GM12891 (cell line): Measurements from ENCODE around the gene AKT1.

Experiments
- DNase-seq: peaks from one replicate; pipeline ENCODE4 v3.0.0; 2011; ENCODE audit warnings: low spot score; ENCODE audit not compliant: insufficient read length
- FAIRE-seq: peaks from 2 replicates; lab custom pipeline; 2011; peaks lifted over from hg19 to GRCh38; lab: Jason Lieb, UNC
- PAX5 ChIP-seq: IDR thresholded peaks from 2 replicates; pipeline ENCODE4 v1.6.1; 2011; ENCODE audit warnings: low read length, moderate library complexity, mild to moderate bottlenecking; ENCODE audit not compliant: insufficient read depth, severe bottlenecking
- POLR2A ChIP-seq: IDR thresholded peaks from 2 replicates; pipeline ENCODE4 v1.6.1; 2011; ENCODE audit warnings: low read depth, low read length, control low read depth
- POLR2AphosphoS5 ChIP-seq: IDR thresholded peaks from 2 replicates; pipeline ENCODE4 v1.6.1; 2011; ENCODE audit warnings: low read depth, low read length, control low read depth
- POU2F2 ChIP-seq: IDR thresholded peaks from 2 replicates; pipeline ENCODE4 v1.6.1; 2011; ENCODE audit warnings: low read depth, mild to moderate bottlenecking, control low read depth, low read length, moderate library complexity
- SPI1 ChIP-seq: IDR thresholded peaks from 2 replicates; pipeline ENCODE4 v1.6.1; 2011; ENCODE audit warnings: low read depth, low read length, control low read depth
- TAF1 ChIP-seq: IDR thresholded peaks from 2 replicates; pipeline ENCODE4 v1.6.1; 2011; ENCODE audit warnings: low read depth, low read length, control low read depth

AKT1 gene

DNA sequence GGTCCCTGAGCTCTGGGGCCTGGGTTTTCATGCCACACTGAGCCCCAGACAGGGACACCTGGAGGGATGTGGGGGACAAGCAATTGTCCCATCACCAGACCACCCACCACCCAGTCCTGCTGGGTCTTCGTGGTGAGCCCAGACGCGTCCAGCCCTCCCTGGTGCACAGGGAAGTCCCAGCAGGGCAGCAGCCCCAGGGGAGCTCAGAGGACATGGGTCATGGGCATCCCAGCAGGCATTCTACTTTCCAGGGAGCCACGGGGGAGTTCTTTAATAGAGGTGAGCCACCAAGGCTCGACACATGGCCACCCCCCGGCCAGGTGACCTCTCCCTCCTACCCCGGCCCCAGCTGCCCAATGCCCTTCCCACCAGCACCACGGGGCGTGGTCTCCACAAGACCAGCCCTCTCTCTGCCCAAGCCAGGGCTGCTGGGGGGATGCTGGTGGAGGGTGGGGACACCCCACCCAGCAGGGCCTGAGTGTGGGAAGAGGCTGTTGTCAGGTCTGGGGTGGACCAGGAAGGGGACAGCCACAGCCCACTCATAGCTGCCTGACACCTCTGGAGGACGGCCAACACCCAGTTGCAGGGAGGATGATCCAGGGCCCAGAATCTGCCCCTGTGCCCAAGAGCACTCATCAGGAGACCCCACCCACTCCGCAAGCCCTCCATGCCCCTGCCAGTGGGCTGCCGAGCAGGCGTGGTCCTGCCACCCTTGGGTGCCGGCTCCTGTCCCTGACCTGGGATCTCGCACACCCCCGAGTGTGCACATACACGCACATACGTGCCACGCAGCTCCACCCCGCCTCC, 14.1 kb downstream of the AKT1 start:
- no peak for FAIRE-seq
- no peak for TF ChIP-seq TAF1
- TF ChIP-seq POLR2A, result no peak
- TF ChIP-seq PAX5, result no peak
- TF ChIP-seq SPI1, result no peak
- no peak for TF ChIP-seq POLR2AphosphoS5
- TF ChIP-seq POU2F2, result no peak
- DNase-seq, result no peak

DNA sequence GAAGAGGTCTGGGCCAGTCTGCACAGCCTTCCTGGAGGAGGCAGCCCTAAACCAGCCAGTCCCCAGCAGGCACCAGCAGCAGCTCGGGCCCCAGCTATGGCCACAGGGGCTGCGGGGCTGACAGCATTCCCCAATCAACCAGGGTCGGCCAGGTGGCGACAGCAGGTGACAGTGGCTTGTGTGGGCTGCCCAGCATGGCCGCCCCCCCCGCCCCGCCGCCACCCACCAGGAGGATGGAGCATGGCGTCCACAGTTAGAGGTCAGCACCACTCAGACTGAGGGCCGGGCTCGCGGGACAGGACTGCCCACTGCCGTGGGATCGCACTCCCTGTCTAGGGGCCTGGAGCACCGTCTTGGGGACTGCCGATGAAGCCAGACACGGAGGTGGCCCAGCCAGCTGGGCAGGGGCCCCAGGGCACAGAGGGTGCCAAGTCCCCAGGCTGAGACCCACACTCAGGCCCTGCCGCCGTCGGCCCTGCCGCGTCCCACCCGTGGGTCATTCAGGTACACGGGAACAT, 15.0 kb downstream of the AKT1 start:
- TF ChIP-seq POLR2A (no peak), POU2F2 (no peak), POLR2AphosphoS5 (no peak), SPI1 (no peak), TAF1 (no peak)
- DNase-seq (no peak), FAIRE-seq (no peak)

DNA sequence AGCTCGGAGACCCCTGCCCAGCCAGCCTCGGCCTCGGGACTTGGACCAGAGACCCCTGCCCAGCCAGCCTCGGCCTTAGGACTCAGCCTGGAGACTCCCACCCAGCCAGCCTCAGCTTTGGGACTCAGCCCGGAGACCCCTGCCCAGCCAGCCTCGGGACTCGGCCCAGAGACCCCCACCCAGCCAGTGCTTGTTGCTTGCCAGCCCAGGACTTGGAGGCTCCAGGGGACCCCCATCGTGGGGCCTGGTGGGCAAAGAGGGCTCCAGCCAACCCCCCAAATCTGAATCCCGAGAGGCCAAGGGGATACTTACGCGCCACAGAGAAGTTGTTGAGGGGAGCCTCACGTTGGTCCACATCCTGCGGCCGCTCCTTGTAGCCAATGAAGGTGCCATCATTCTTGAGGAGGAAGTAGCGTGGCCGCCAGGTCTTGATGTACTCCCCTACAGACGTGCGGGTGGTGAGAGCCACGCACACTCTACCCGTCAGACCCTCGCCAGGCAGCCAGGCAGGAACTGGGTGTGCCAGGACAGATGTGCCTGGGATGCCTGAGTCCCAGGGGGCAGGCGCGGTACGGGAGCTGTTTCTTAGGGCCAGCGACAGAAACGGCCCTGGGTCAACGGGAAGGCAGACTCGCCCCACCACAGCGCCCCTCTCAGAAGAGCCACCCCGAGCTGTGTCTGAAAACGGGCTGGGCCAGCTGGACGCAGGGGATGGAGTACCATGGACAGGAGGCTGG, 15.6 kb downstream of the AKT1 start:
- no peak for TF ChIP-seq TAF1
- no peak for TF ChIP-seq POU2F2
- FAIRE-seq (no peak), DNase-seq (no peak)

DNA sequence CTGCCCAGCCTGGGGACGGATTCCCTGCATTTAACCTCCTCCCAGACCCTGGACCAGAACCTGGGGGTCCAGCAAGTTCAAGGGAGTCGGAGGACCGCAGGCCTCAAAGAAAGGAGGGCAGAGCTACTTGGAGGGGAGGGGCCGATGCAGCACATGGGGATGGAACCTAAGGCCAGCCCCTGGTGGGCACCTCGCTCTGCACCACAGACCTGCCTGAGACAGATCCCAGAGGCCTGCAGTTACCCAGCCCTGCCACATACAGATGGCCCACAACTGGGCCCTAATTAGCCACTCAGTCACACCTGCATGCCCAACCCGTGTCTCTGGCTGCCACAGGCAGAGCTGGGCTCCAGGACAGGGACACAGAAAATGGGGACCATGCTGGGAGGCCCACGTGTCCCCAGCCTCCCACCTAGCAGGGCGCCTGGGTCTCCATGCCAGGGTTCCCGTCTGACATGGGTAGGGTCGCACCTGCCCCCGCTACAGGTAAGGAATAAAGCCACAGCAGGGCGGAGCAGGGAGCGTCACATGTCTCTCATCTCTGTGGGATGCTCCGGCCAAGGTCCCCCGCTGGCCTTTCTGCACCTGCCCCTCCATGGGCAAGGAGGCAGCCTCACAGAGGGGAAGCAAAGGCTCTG, 16.7 kb downstream of the AKT1 start:
- FAIRE-seq, result no peak
- DNase-seq, result no peak
- TF ChIP-seq TAF1 (no peak), POU2F2 (no peak), POLR2AphosphoS5 (no peak), PAX5 (no peak), SPI1 (no peak), POLR2A (no peak)

DNA sequence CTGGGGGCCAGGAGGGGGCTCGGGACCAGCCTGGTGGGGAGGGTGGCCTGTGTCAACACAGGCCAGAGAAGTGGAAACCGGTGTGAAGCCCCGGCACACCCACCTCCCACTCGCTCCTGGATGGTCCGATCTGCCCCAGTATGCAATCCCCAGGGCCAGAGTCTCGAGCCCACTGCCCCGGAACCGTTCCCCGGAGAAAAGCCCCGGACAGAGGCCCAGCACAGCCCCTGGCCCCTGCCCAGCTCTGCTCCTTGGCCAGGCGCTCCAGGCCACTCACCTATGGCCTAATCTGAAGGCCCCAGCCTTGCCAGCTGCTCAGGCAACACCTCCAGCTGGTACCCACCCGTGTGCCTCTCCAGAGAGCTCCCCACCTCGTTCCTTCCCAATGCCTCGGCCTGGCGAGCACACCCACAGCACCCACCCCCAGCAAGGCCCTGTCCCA, 17.7 kb downstream of the AKT1 start:
- DNase-seq (no peak), FAIRE-seq (no peak)
- TF ChIP-seq POLR2A (no peak), POLR2AphosphoS5 (no peak), SPI1 (no peak), PAX5 (no peak), POU2F2 (no peak), TAF1 (no peak)

DNA sequence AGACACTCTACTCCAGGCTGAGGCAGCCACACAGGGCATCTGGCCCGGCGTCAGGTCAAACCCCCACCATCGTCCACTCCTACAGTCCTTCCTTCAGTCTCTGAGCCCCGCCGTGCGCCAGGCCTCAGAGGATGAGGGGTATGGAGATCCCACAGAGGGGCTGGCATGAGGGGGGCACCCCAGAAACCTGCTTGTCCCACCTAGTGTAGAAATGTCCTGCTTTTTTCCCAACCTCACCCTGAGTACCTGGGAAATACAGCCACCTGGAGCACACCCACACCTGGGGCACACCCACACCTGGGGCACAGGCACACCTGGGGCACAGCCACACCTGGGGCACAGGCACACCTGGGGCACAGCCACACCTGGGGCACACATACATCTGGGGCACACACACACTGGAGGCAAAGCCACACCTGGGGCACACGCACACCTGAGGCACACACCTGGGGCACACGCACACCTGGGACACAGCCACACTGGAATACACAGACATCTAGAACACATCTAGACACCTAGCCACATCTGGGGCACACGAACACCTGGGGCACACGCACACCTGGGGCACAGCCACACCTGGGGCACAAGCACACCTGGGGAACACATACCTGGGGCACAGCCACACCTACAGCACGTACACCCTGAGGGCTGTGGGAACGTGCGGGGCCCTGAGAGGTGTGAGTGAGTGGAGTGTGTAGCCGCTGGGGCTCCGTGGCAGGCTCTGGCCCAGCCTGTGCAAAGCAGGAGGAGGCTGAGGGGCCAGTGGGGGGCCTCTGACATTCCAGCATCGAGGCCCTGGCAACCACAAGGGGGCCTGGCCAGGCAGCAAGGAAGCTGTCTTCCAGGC, 18.4 kb downstream of the AKT1 start:
- TF ChIP-seq POLR2AphosphoS5, result no peak
- TF ChIP-seq POU2F2, result no peak
- no peak for TF ChIP-seq TAF1
- no peak for TF ChIP-seq PAX5
- TF ChIP-seq SPI1, result no peak
- TF ChIP-seq POLR2A, result no peak
- no peak for FAIRE-seq
- no peak for DNase-seq

DNA sequence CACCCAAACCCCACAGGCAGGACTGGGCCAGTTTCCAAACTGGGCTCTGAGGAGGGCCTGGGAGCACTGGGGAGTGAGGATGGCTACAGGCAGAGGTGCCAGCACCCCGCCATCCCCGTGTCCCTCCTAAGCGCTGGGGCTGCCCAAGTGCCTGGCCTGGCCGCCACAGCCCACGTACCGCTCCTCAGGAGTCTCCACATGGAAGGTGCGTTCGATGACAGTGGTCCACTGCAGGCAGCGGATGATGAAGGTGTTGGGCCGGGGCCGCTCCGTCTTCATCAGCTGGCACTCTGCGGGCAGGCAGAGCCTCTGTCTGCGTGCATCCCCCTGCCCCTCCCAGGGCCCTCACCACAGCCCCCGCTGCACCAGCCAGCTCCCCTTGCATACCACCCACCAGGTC, 19.1 kb downstream of the AKT1 start:
- DNase-seq, result no peak
- TF ChIP-seq POLR2AphosphoS5 (no peak), POLR2A (no peak), PAX5 (no peak), SPI1 (no peak), POU2F2 (no peak), TAF1 (no peak)
- no peak for FAIRE-seq

DNA sequence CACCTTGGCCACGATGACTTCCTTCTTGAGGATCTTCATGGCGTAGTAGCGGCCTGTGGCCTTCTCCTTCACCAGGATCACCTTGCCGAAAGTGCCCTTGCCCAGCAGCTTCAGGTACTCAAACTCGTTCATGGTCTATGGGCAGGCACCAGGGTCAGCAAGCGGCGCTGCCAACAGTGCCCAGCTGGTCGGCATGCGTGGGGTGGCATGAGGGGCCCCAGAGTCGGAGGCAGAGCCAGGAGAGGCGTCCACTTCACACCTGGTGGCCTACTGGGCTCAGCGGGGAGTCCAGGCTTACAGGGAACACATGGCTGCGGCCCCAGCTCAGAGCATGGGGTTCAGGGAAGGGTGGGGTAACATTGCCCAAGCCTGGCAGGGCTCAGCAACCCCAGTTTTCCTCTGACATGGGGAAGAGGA, 20.5 kb downstream of the AKT1 start:
- TF ChIP-seq POLR2A (no peak), SPI1 (no peak), POU2F2 (no peak), TAF1 (no peak), PAX5 (no peak), POLR2AphosphoS5 (no peak)
- FAIRE-seq (no peak), DNase-seq (no peak)
